Measurements from ENCODE around the gene SIGLEC12. TPM values are rescaled to one million over a fixed set of nuclear protein-coding genes. Genes with fewer than 3 reads are reported as not detected.

SIGLEC12 gene
- total and polyA plus RNA-seq, 2 donors (not counting 3 experiments of a cell fraction or from before 2014, with no cell fraction given): not detected

DNA sequence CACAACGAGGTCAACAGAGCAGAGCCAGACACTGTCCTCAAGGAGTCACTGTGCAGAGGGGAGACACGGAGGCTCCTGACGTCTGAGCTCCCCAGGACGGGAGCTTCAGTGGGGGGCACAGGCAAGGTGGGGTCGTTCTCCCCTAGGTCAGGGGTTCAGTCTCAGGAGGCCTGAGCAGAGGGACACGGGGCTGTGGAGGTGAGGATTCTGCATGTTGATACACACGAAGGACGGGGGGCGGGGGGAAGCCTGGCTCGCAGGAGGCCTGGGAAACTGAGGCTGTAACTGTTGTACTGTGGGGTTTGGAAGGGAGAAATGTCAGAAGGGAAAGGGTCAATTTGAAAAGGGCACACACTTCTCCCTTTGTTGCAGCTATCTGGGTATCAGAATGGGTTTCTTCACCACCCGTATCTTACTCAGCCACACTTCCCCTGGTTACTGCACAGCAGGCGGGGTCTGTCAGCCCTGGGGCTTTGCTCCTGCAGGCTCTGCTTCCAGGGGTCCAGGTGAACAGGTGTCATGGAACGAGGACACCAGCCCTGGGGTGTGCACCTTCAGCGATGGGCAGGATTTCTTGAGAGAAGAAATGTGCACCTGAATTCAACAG is 42.6 kb downstream of the SIGLEC12 start:
- no peak overlapping the region for H3K4me3 ChIP-seq (replicated peaks in 1 of 3; ENCODE audit: insufficient read depth in 1 of 3, low read depth in 1 of 3, low read length in 3 of 3)
- no peaks in the 10 kb centered on the region for H3K9me1 ChIP-seq (replicated peaks; ENCODE audit: control insufficient read depth, extremely low read depth, insufficient read depth, low read length)
- DNase-seq (ENCODE audit: low read depth, low spot score): no peak
- no peaks in the 10 kb centered on the region for H3K79me2 ChIP-seq (ENCODE audit: control insufficient read depth, insufficient read depth, low read length)
- BruUV-seq (replicated peaks): no TSS peak
- H2AFZ ChIP-seq (ENCODE audit: low read depth, low read length): no peak overlapping the region
- H3K9ac ChIP-seq (replicated peaks; ENCODE audit: extremely low read depth, insufficient read depth, low read length): no peak overlapping the region
- no peaks in the 10 kb centered on the region for H3K27me3 ChIP-seq (ENCODE audit: control insufficient read depth in 2 of 2, insufficient read depth in 2 of 2, low read length in 2 of 2)
- intact Hi-C loops (cut with micrococcal nuclease) (no loop called here), dilution Hi-C loops (cut with MboI; ENCODE audit: extremely low pct_ligation_motif_present, low sequenced_read_pairs) (no loop called here)
- no peaks in the 10 kb centered on the region for H4K20me1 ChIP-seq (replicated peaks; ENCODE audit: control insufficient read depth, extremely low read depth, insufficient read depth, low read length)
- H3K27ac ChIP-seq (ENCODE audit: insufficient read depth, low read depth, low read length): no peak overlapping the region
- POLR2A ChIA-PET: no interaction called here
- H3K36me3 ChIP-seq (ENCODE audit: control insufficient read depth in 2 of 2, extremely low read depth in 1 of 2, insufficient read depth in 2 of 2, low read length in 2 of 2): no peaks in the 10 kb centered on the region
- CTCF ChIA-PET: no interaction called here
- no peaks in the 10 kb centered on the region for H3K9me3 ChIP-seq (replicated peaks; ENCODE audit: control insufficient read depth, insufficient read depth, low read length)
- TF ChIP-seq MAX (IDR thresholded peaks at IDR 0.05; ENCODE audit: insufficient read depth, insufficient read length) (no peak), POLR2AphosphoS5 (IDR thresholded peaks at IDR 0.05; ENCODE audit: insufficient read depth, low read depth, low read length) (no peak), POLR2A (IDR thresholded peaks at IDR 0.05; ENCODE audit: low read depth, low read length) (no peak), GATA2 (IDR thresholded peaks at IDR 0.05; ENCODE audit: insufficient read depth, insufficient read length, low read depth, low read length) (no peak), MYC (IDR thresholded peaks at IDR 0.05; ENCODE audit: low read depth, low read length) (no peak)
- H3K4me2 ChIP-seq (ENCODE audit: insufficient read depth, low read length): no peak overlapping the region
- no peaks in the 10 kb centered on the region for H3K4me1 ChIP-seq (ENCODE audit: control insufficient read depth, extremely low read depth, insufficient read depth, low read length)
- no peak for FAIRE-seq

GRCh38 chr19:51458051-51458645 is 43.5 kb downstream of the SIGLEC12 start, which contains the start of gene SIGLEC8:
Gene SIGLEC8 (minus strand): TSS chr19:51458454. CDS start chr19:51458387, 67 bp downstream.
- CTCF ChIA-PET: no interaction called here
- H4K20me1 ChIP-seq (replicated peaks; ENCODE audit: control insufficient read depth, extremely low read depth, insufficient read depth, low read length): no peaks in the 10 kb centered on the region
- dilution Hi-C loops (cut with MboI; ENCODE audit: extremely low pct_ligation_motif_present, low sequenced_read_pairs): no loop called here
- H3K4me2 ChIP-seq (ENCODE audit: insufficient read depth, low read length): no peak within 1 kb of the TSS
- FAIRE-seq (no peak), DNase-seq (ENCODE audit: low read depth, low spot score) (no peak)
- H2AFZ ChIP-seq (ENCODE audit: low read depth, low read length): no peak within 1 kb of the TSS
- H3K4me1 ChIP-seq (ENCODE audit: control insufficient read depth, extremely low read depth, insufficient read depth, low read length): no peaks in the 10 kb centered on the region
- H3K36me3 ChIP-seq (ENCODE audit: control insufficient read depth in 2 of 2, extremely low read depth in 1 of 2, insufficient read depth in 2 of 2, low read length in 2 of 2): no peaks in the 10 kb centered on the region
- no peak within 1 kb of the TSS for H3K4me3 ChIP-seq (replicated peaks in 1 of 3; ENCODE audit: insufficient read depth in 1 of 3, low read depth in 1 of 3, low read length in 3 of 3)
- POLR2A ChIA-PET: no interaction called here
- no peak within 1 kb of the TSS for H3K9ac ChIP-seq (replicated peaks; ENCODE audit: extremely low read depth, insufficient read depth, low read length)
- no peaks in the 10 kb centered on the region for H3K27me3 ChIP-seq (ENCODE audit: control insufficient read depth in 2 of 2, insufficient read depth in 2 of 2, low read length in 2 of 2)
- intact Hi-C loops (cut with micrococcal nuclease): no loop called here
- no peaks in the 10 kb centered on the region for H3K79me2 ChIP-seq (ENCODE audit: control insufficient read depth, insufficient read depth, low read length)
- no peaks in the 10 kb centered on the region for H3K9me1 ChIP-seq (replicated peaks; ENCODE audit: control insufficient read depth, extremely low read depth, insufficient read depth, low read length)
- H3K27ac ChIP-seq (ENCODE audit: insufficient read depth, low read depth, low read length): no peak within 1 kb of the TSS
- no TSS peak for BruUV-seq (replicated peaks)
- TF ChIP-seq, protein P1, sequence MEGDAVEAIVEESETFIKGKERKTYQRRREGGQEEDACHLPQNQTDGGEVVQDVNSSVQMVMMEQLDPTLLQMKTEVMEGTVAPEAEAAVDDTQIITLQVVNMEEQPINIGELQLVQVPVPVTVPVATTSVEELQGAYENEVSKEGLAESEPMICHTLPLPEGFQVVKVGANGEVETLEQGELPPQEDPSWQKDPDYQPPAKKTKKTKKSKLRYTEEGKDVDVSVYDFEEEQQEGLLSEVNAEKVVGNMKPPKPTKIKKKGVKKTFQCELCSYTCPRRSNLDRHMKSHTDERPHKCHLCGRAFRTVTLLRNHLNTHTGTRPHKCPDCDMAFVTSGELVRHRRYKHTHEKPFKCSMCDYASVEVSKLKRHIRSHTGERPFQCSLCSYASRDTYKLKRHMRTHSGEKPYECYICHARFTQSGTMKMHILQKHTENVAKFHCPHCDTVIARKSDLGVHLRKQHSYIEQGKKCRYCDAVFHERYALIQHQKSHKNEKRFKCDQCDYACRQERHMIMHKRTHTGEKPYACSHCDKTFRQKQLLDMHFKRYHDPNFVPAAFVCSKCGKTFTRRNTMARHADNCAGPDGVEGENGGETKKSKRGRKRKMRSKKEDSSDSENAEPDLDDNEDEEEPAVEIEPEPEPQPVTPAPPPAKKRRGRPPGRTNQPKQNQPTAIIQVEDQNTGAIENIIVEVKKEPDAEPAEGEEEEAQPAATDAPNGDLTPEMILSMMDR (IDR thresholded peaks at IDR 0.05; ENCODE audit: extremely low read depth in 1 of 2, insufficient read depth in 1 of 2, low read depth in 1 of 2, low read length in 2 of 2): no peak
- TF ChIP-seq POLR2AphosphoS5 (IDR thresholded peaks at IDR 0.05; ENCODE audit: insufficient read depth, low read depth, low read length): no peak
- no peak for TF ChIP-seq FOS (IDR thresholded peaks at IDR 0.05; ENCODE audit: borderline replicate concordance, insufficient read depth, low read length)
- TF ChIP-seq POLR2A (IDR thresholded peaks at IDR 0.05; ENCODE audit: low read depth, low read length): no peak
- no peaks in the 10 kb centered on the region for H3K9me3 ChIP-seq (replicated peaks; ENCODE audit: control insufficient read depth, insufficient read depth, low read length)
